NT2/D1 (cell line): ENCODE results near the gene SMARCE1.
A peak's percentile ranks its signal among the peaks of the same experiment; 100 is the strongest.

ENCODE experiments used
- DNase-seq: peaks from one replicate; pipeline ENCODE4 v3.0.0-alpha.2; 2011; ENCODE audit warnings: low read depth, low spot score
- H3K27me3 ChIP-seq: 2 replicates; pipeline ENCODE4 v1.6.0; 2011; ENCODE audit warnings: mild to moderate bottlenecking; ENCODE audit not compliant: insufficient read length, insufficient read depth
- H3K36me3 ChIP-seq: 2 replicates; pipeline ENCODE4 v1.6.1; 2011; ENCODE audit warnings: mild to moderate bottlenecking, low read length, mixed read lengths; ENCODE audit not compliant: insufficient read depth, insufficient read length
- H3K4me1 ChIP-seq: 2 replicates; pipeline ENCODE4 v1.5.1; 2011; ENCODE audit not compliant: insufficient read depth, insufficient read length
- H3K4me3 ChIP-seq: 2 replicates; pipeline ENCODE4 v1.5.1; 2011; ENCODE audit warnings: low read depth; ENCODE audit not compliant: insufficient read length
- H3K9ac ChIP-seq: 2 replicates; pipeline ENCODE4 v1.6.0; 2011; ENCODE audit warnings: low read depth; ENCODE audit not compliant: insufficient read length
- H3K9me3 ChIP-seq: 2 replicates; pipeline ENCODE4 v1.5.1; 2011; ENCODE audit warnings: mild to moderate bottlenecking, low read length; ENCODE audit not compliant: insufficient read depth
- SUZ12 ChIP-seq: IDR thresholded peaks from 2 replicates; pipeline ENCODE4 v1.6.1; 2011; ENCODE audit not compliant: insufficient read length, insufficient read depth; ENCODE audit errors: extremely low read depth
- YY1 ChIP-seq: IDR thresholded peaks from 2 replicates; pipeline ENCODE4 v1.6.1; 2011; ENCODE audit not compliant: insufficient read length, insufficient read depth
- ZNF274 ChIP-seq: IDR thresholded peaks from 2 replicates; pipeline ENCODE4 v1.6.1; 2011; ENCODE audit warnings: mild to moderate bottlenecking, low read depth, low read length

Gene SMARCE1

DNA sequence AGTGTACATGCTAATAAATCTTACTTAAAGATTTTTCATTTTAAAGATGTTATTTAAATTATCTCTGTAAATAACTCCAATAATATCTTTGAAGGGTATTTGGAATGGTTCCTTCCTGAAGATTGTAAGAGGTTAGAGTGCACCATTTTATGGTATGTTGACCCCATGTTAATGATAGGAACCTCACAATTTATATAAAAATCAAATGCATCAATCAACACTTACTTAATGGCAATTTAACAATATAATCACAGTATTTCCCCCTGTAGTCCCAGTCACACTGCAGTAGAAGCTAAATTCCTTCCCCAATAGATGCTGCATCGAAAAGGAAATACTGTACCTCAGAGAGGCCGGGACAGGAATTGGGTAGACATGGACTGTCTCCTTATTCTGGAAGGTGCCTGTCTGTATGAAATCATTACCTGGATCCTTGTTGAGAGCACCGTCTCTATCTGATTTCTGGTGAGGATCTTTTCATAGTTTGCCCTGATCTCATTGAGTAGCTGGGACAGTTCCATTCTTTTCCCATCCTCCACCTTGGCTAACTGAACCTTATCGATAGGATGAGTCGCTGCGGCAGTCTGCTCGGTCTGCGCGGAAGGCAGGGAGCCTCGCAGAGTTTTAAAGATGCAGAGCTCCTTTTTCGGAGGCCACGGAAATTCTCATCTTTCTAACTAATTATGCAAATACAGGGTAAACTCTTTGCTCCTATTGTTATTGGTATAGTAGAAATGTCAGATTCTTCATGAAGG is 17.1 kb upstream of the SMARCE1 start, which contains the start of gene KRT222:
Gene KRT222 (minus strand): TSS at position 596 of the 752 bp plus-strand sequence. CDS start 78 bp downstream, at position 518.
- no peak for DNase-seq
- H3K9me3 ChIP-seq = no peaks in the 10 kb centered on the region
- H3K27me3 ChIP-seq = no peaks in the 10 kb centered on the region
- peak within 1 kb of the TSS; percentile 76 for H3K9ac ChIP-seq
- H3K4me3 ChIP-seq = peak within 1 kb of the TSS; percentile 54
- no peaks in the 10 kb centered on the region for H3K36me3 ChIP-seq
- no peaks in the 10 kb centered on the region for H3K4me1 ChIP-seq
- TF ChIP-seq ZNF274 (no peak), SUZ12 (no peak), YY1 (no peak)

DNA sequence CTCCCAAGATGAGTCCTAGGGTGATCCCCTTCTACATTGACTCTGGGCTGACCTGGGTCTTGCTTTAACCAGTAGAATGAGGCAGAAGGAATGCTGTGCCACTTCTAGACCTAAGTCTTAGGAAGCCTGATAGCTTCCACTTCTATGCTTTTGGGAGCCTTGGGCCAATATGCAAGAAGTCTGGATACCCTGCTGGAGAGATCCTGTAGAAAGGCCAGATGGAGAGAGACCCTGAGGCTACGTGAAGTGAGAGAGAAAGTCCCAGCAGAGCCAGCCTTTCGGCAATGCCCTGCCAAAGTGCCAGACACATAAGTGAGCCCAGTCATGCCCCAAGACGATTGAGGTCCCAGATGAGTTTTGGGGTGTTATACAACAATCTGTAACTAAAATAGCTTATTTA is 15.6 kb upstream of the SMARCE1 start:
- no peak for DNase-seq
- no peaks in the 10 kb centered on the region for H3K4me1 ChIP-seq
- H3K36me3 ChIP-seq = no peaks in the 10 kb centered on the region
- no peaks in the 10 kb centered on the region for H3K9me3 ChIP-seq
- no peaks in the 10 kb centered on the region for H3K27me3 ChIP-seq
- no peak overlapping the region for H3K9ac ChIP-seq
- TF ChIP-seq YY1 (no peak), SUZ12 (no peak), ZNF274 (no peak)
- H3K4me3 ChIP-seq = no peak overlapping the region

- DNase-seq = no peak
- no peaks in the 10 kb centered on the region for H3K27me3 ChIP-seq
- H3K4me3 ChIP-seq = no peak overlapping the region
- TF ChIP-seq YY1 = no peak
- no peaks in the 10 kb centered on the region for H3K4me1 ChIP-seq
- H3K36me3 ChIP-seq = no peaks in the 10 kb centered on the region
- H3K9me3 ChIP-seq = no peaks in the 10 kb centered on the region
- H3K9ac ChIP-seq = no peak overlapping the region
These were observed 12.3 kb upstream of the SMARCE1 start for GRCh38 chr17:40659911-40660310.

DNA sequence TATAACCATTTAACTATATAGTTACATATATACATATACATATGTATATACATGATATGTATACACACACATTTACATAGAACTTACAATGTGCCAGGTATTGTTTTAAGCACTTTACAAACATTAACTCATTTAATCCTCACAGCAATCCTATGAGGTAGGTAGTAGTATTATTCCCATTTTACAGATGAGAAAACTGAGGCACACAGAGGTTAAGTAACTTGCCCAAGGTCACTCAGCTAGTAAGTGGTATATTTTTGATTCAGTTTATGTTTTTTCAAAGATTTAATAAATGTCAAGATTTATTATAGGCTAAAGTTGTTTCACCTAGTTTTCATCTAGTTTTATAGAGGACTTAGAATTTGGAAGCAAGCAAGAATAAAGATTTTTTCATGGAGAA is 10.8 kb upstream of the SMARCE1 start:
- Histone ChIP-seq H3K9ac (no peak overlapping the region), H3K4me3 (no peak overlapping the region), H3K9me3 (no peaks in the 10 kb centered on the region), H3K27me3 (no peaks in the 10 kb centered on the region), H3K36me3 (no peaks in the 10 kb centered on the region), H3K4me1 (no peaks in the 10 kb centered on the region)
- no peak for TF ChIP-seq ZNF274
- DNase-seq = no peak

DNA sequence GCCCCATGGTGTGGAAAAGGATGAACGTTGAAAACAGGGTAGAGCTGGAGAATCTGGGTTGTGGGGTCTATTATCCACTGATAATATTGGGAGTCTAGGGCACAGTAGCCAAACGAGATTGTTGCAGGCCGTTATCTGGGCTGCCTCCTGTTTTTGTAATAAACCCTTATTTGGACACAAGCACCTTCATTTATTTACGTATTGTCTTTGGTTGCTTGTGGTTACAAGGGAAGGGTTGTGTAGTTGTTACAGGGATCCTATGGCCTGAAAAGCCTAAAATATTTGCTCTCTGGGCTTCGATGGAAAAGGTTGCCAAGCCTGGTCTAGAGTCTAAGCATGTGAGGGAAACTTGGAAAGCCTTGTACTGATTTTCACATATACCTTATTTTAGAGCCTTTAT is 4.3 kb upstream of the SMARCE1 start:
- Histone ChIP-seq H3K4me1 (no peaks in the 10 kb centered on the region), H3K4me3 (no peak overlapping the region), H3K27me3 (no peaks in the 10 kb centered on the region), H3K9me3 (no peaks in the 10 kb centered on the region), H3K36me3 (no peaks in the 10 kb centered on the region), H3K9ac (no peak overlapping the region)
- no peak for DNase-seq
- TF ChIP-seq YY1 = no peak

GRCh38 chr17:40648384-40648968 is 858 bp upstream of the SMARCE1 start:
- peak overlapping the region; percentile 94 for H3K4me3 ChIP-seq
- no peaks in the 10 kb centered on the region for H3K27me3 ChIP-seq
- no peak for DNase-seq
- TF ChIP-seq SUZ12 = no peak
- TF ChIP-seq YY1 = no peak
- TF ChIP-seq ZNF274 = no peak
- peaks cover 26% of the 10 kb centered on the region for H3K36me3 ChIP-seq
- H3K9ac ChIP-seq = peak overlapping the region; percentile 99
- no peaks in the 10 kb centered on the region for H3K9me3 ChIP-seq
- H3K4me1 ChIP-seq = no peaks in the 10 kb centered on the region

- H3K27me3 ChIP-seq = no peaks in the 10 kb centered on the region
- peak overlapping the region; percentile 99 for H3K9ac ChIP-seq
- no peak for TF ChIP-seq ZNF274
- no peaks in the 10 kb centered on the region for H3K4me1 ChIP-seq
- no peak for DNase-seq
- H3K4me3 ChIP-seq = peak overlapping the region; percentile 94
- H3K36me3 ChIP-seq = peaks cover 40% of the 10 kb centered on the region
- no peaks in the 10 kb centered on the region for H3K9me3 ChIP-seq
These were observed 611 bp downstream of the SMARCE1 start for GRCh38 chr17:40646791-40647623.
